Hematopoietic multipotent progenitor cell treated with erythropoietin and hydrocortisone succinate and interleukin-3 and kit ligand, for 15 days (in vitro differentiated cells): ENCODE measurements around the gene HSPA12A.

Experiments
- DNase-seq: peaks from one replicate; pipeline ENCODE4 v3.0.0-alpha.2; 2015; ENCODE audit warnings: low spot score

HSPA12A gene

DNA sequence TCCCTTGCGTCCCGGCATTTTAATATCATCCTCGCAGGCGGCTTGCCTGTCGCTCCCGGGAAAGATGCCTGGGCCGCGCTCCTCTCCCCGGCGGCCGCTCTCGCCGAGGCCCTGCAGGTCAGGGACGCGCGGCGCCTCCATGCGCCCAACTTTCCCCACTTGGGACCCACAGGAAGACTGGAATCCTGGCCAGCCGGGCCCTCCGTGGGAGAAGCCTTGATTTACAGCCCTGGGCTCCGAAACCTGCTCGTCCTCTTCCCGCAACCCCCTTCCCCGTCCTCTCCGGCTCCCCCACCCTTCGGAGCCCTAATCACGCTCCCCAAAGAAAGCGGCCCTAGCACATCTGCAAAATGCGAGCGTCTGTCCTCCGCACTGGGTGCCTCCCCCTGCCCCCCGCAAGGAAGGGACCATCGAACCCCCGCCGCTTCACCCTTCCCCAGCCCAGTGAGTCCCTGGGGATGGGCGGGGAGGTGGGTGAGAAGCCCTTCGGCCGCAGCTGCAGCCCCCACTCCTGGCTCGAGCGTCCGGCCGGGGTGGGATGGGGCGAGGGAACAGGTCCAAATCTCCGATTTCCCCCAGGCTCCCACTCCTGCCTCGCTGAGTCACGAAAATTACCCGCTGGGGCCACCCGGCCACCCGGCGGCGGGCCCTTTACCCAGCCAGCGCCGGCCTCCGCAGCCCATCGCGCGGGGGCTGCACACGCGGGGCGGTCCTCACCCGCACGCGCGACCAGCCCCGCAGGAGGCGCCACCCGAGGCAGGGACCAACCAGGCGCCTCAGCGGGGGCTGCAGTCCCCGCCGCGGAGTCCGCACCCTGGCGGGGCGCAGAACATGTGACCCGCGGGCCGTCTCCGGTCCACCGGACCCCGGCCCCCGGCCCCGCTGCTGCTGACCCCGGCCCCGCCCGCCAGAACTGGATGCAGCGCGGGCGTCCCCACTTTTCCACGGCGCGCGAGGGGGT lies 695 bp downstream of the HSPA12A start:
- DNase-seq = no peak

- no peak for DNase-seq
These were observed 1.4 kb downstream of the HSPA12A start for GRCh38 chr10:116740971-116741370.

DNA sequence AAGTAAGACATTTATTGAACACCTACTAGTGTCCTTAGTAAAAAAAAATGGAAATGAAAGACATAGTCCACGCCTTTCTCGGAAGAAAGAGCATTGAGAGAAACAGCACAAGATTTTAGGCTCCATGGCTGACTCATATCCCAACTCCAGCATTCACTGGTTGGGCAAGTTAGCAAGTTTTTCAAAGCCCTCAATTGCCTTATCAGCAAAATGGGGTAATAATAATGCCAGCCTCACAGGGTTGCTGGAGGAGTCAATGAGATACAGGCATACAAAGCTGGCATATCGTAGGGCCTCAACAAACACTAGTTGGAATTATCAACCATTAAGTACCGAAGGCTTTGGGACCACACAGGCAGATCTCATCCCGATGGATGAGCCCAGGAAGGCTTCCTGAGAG lies 4.0 kb downstream of the HSPA12A start:
- no peak for DNase-seq

DNA sequence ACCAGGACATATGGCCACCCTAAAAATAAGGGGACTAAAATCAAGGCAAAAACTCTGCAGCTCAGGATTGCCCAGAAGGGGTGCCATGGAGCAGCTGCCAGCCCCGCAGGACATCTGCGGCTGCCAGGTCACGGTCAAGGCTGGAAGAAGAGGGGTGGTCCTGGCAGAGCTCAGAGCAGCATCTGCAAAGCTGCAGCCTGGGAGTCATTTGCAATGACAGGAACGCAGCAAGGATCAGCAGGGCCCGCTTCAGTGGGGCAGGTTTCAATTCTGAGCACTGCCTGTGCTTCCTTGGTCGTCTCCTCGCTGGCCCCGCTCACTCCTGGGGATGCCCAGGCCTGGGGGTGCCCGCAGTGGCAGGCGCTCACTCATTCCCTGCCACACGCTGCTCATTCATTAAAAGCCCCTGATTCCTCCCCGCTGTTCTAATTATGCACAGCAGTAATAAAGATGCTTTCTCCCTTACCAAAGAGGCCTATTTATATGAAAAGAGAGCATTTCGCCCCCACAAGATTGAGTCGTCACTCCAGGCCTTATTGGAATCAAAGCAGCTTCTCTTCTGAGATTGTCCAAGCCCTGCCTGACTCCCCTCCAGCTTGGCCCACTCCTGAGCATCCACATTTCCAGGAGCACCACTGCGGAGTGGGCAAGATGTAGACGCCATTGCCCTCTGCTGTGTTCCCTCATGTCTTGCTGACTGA lies 4.6 kb downstream of the HSPA12A start:
- no peak for DNase-seq

- DNase-seq = no peak
These were observed 8.8 kb downstream of the HSPA12A start for GRCh38 chr10:116733566-116733965.

DNA sequence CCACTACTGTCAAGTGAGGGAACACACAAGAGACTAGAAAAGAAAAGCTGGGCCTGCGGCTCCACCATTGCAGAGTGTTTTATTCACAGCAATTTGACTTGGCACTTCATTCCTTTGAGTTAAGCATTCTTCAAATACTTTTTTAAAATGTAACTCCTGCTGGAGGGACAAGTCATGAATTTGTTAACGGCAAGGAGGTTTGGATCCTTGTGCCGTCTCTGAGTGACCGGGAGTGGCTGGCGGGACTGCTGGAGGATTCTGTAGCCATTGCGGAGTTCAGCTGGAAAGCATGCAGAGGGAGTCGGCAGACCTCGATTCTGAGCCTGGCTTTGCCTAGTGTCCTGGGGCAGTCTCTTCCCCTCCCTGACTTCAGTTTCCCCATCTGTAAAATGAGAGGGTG lies 9.8 kb downstream of the HSPA12A start:
- DNase-seq = no peak

- no peak for DNase-seq
These were observed 11.7 kb downstream of the HSPA12A start for GRCh38 chr10:116730464-116731260.

- DNase-seq = no peak
These were observed 13.1 kb downstream of the HSPA12A start for GRCh38 chr10:116729243-116729642.

DNA sequence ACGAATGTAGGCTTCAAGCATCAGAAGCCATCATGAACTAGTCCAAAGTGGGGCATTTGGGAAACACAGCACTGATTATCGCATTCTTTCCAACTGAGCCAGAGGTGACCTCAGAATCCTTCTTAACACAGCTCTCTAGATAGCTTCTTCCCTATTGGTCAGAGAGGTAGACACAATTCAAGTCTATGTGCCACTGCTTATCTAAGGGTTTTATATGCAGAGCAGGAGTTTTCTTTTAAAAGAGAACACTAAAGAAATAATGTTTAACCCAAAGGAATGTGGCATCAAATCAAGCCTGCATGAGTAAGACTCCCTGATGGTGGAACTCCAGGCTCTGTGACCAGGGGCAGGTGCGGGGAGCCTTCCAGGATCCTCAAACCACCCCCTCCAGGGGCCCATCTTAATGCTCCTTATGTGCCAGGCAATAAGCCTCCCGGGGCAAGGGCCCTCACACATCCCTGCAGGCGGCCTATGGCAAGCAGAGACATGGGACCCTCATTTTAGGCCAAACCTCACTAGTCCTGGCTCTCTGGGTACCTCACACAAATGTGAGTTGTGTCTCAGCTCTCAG lies 13.8 kb downstream of the HSPA12A start:
- DNase-seq = no peak

- no peak for DNase-seq
These were observed 18.7 kb downstream of the HSPA12A start for GRCh38 chr10:116723428-116724281.

GRCh38 chr10:116722736-116723427 lies 19.5 kb downstream of the HSPA12A start:
- no peak for DNase-seq

DNA sequence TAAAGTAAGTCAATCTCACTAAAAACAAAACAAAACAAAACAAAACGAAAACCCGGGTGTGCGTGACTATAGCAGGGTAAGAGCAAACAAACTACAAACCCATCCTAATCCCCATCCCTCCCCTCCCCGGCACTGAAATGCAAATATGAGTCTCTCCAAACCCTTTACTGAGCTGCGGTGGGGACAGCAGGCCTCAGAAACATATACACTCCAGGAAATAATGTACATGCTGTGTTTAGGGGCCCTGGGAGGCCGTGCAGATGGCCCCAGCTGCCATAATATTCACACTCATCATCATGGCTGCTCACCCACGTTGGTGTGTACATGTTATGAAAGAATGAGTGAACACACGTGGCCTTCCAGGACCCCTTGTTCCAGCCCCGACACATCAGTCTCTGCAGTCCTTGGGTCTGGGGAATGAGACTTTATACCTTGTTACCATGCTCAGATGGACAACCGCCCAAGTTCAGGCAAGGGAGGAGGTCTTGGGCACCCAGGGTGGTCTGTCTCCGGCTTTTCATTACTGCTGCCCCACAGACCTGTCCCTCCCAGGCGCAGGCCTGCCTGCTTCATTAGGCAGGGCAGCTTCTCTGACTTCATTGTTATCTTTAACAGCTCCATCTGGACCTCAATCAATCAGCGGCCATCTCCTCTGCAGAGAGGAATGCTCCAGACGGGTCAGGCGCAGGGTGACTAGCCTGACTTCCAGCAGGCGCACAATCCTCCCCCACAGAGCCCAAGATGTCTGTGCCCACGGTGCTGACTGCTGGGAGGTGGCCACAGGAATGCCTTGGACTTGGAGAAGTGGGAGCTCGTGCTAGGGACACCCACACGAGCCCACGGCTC lies 20.6 kb downstream of the HSPA12A start:
- no peak for DNase-seq

DNA sequence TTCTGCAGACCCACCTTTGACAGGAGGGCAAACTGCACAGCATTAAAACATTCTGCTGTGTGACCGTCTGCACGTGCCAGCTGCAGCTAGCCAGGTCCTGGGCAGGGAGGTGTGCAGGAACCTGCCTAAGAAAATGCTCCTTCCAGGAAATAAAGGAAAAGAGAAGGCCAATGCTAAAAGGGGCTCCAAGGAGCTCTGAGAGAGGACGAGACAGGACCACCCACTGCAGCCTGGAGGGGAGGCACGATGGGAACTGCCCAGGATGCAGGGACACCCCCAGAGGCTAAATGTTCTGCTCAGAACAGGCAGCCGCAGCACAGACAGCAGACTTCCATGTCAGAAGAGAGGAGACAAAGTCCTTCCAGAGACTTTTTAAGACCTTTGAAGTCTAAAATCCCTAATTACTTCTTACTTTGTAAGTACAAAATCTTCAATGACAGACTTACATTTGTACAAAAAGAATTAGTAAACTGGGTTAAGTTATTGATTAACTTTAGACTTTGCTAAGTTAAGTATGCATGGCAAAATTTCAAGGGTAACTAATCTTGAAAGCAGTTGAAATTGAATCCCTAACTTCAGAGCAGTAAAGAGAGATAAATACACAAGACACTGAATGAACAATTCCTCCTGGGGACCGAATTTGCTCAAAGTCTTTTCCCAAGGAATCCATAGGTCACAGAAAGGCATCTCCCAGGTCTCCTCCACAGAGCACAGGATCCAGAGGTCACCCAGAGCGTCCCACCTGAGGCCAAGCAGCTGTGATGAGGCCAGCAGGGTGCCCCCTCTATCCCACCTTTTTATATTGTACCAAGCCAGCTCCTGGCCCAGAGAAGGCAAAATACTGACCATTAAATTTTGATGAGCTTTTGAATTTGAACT lies 21.5 kb downstream of the HSPA12A start:
- DNase-seq = no peak

GRCh38 chr10:116720241-116720643 lies 22.1 kb downstream of the HSPA12A start:
- no peak for DNase-seq

DNA sequence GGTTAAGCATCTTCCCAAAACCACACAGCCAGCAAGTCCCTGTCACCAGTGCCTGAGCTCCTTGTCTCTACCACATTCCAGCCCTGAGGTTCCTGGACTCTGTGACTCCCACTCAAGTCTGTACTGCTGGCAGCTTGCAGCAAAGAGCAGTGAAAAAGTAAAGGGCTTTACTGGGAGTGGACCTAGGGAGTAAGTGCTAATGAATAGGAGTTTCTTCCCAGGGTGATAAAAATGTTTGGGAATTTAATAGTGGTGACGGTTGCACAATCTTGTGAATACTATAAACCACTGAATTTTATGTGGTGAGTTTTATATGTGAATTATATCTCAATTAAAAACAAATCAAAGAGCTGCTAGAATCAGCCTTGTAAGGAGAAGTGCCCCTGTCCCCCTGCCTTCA lies 22.6 kb downstream of the HSPA12A start:
- DNase-seq = no peak

DNA sequence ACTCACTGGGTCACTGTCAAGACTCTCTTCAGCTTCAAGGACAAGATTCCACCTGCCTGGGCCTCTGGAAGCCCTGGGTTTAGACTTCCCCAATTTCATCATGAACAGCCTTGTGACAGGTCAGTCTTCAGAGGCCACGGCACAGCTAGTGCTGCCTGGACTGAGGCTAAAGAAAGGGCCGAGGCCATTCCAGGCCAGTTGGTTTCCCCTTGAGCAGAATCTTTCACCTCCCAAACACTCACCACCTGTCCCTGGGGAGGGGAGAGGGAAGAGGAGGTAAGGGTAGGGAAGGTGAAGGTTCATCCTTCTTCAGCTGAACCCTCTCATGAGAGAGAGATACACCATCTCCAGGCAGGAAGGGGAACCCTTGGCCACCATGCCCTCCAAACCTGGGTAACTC lies 24.3 kb downstream of the HSPA12A start:
- DNase-seq = no peak

DNA sequence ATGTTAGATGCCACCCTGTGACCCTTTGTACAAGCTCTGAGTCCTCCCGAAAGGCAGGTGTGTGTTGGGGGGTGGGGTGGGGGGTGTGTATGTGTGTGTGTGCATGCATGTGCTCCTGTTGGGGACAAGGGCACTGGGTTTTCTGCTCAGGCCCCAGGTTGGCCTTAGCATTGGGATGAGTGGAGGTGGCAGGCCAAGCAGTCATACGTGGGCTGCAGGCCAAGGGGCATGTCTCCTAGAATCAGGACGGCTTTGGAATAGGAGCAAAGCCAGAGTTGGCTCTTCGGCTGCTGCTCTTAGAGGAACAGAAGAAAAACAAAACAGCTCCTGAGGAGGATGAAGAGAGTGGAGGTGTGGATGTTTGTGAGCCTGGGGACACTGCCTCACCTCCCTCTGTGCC lies 26.0 kb downstream of the HSPA12A start:
- DNase-seq = no peak

DNA sequence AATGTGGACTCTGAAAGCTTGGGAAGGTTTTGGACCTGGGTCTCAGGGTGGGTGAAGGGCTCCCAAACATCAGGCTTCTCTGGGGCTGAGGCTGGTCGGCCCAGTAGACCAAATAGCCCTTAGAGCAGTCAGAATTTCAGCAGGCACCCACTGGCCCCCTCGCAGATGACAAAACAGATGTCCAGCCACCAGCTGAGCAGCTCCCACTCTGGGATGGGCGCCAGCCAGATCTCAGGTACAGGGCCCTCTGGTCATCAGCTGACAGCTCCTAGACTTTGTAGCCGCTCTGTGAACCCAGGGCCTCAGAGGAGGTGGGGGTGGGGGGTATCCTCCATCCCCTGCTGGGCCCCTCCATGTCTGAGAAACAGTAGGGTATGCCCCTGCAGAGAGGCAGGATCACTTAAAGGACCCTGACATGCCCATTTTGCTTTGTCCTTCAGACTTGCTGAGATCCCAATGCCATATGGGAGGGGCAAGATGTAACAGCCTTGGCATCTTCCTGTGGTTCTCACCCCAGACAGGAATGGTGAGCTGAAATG lies 26.5 kb downstream of the HSPA12A start:
- no peak for DNase-seq
